GM12891 (cell line): ENCODE measurements around the gene ANXA7.
A peak's percentile ranks its signal among the peaks of the same experiment; 100 is the strongest.

ENCODE experiments used
- PAX5 ChIP-seq: IDR thresholded peaks from 2 replicates; pipeline ENCODE4 v1.6.1; 2011; ENCODE audit warnings: low read length, moderate library complexity, mild to moderate bottlenecking; ENCODE audit not compliant: insufficient read depth, severe bottlenecking
- POLR2A ChIP-seq: IDR thresholded peaks from 2 replicates; pipeline ENCODE4 v1.6.1; 2011; ENCODE audit warnings: low read depth, low read length, control low read depth
- POLR2AphosphoS5 ChIP-seq: IDR thresholded peaks from 2 replicates; pipeline ENCODE4 v1.6.1; 2011; ENCODE audit warnings: low read depth, low read length, control low read depth
- SPI1 ChIP-seq: IDR thresholded peaks from 2 replicates; pipeline ENCODE4 v1.6.1; 2011; ENCODE audit warnings: low read depth, low read length, control low read depth
- TAF1 ChIP-seq: IDR thresholded peaks from 2 replicates; pipeline ENCODE4 v1.6.1; 2011; ENCODE audit warnings: low read depth, low read length, control low read depth

- no peak for TF ChIP-seq POLR2A
- TF ChIP-seq POLR2AphosphoS5 = no peak
- no peak for TF ChIP-seq TAF1
- peak; percentile 74 for TF ChIP-seq SPI1
- no peak for TF ChIP-seq PAX5
Measured at GRCh38 chr10:73379064-73379748, 34.7 kb downstream of the ANXA7 start.
